ENCODE results near the gene KCNK1.

Gene KCNK1

GRCh38 chr1:233627823-233628222 lies 13.9 kb downstream of the KCNK1 start:
- no peak overlapping the region for H2AFZ ChIP-seq (ENCODE audit: low read depth, low read length)
- no peaks in the 10 kb centered on the region for H3K9me3 ChIP-seq (ENCODE audit: insufficient read depth, low read length)
- peaks cover 14% of the 10 kb centered on the region for H3K4me1 ChIP-seq (ENCODE audit: low read length)
- H3K27me3 ChIP-seq (ENCODE audit: low read depth, low read length), result no peaks in the 10 kb centered on the region
- peak overlapping the region; percentile 53 for H3K27ac ChIP-seq (ENCODE audit: low read length)
- H3K9ac ChIP-seq (ENCODE audit: low read length), result no peak overlapping the region
- peaks cover 3% of the 10 kb centered on the region; the same call in 1 of the 2 replicates for H3K79me2 ChIP-seq (ENCODE audit: low read length)
- H3K4me2 ChIP-seq (ENCODE audit: low read length), result peak overlapping the region; percentile 67
- peak overlapping the region; percentile 39 for H3K4me3 ChIP-seq (ENCODE audit: low read length)
- TF ChIP-seq CTCF (IDR thresholded peaks at IDR 0.05; ENCODE audit: low read depth, low read length), result no peak
- TF ChIP-seq EZH2phosphoT487 (IDR thresholded peaks at IDR 0.05; ENCODE audit: low read depth), result no peak
- H3K36me3 ChIP-seq (replicated peaks; ENCODE audit: low read depth, low read length), result no peaks in the 10 kb centered on the region
- peaks cover 3% of the 10 kb centered on the region; the same call in 1 of the 2 replicates for H4K20me1 ChIP-seq (ENCODE audit: insufficient read depth, low read length)

GRCh38 chr1:233629305-233629935 lies 15.5 kb downstream of the KCNK1 start:
- Histone ChIP-seq H3K9me3 (ENCODE audit: insufficient read depth, low read length) (no peaks in the 10 kb centered on the region), H3K9ac (ENCODE audit: low read length) (no peak overlapping the region), H3K4me2 (ENCODE audit: low read length) (no peak overlapping the region), H3K4me3 (ENCODE audit: low read length) (no peak overlapping the region), H3K27me3 (ENCODE audit: low read depth, low read length) (no peaks in the 10 kb centered on the region), H3K4me1 (ENCODE audit: low read length) (peaks cover 14% of the 10 kb centered on the region), H2AFZ (ENCODE audit: low read depth, low read length) (no peak overlapping the region), H3K27ac (ENCODE audit: low read length) (no peak overlapping the region), H3K79me2 (ENCODE audit: low read length) (peaks cover 3% of the 10 kb centered on the region; the same call in 1 of the 2 replicates), H4K20me1 (ENCODE audit: insufficient read depth, low read length) (peaks cover 3% of the 10 kb centered on the region; the same call in 1 of the 2 replicates), H3K36me3 (replicated peaks; ENCODE audit: low read depth, low read length) (peaks cover 2% of the 10 kb centered on the region)
- TF ChIP-seq CTCF (IDR thresholded peaks at IDR 0.05; ENCODE audit: low read depth, low read length) (no peak), EZH2phosphoT487 (IDR thresholded peaks at IDR 0.05; ENCODE audit: low read depth) (no peak)

- no peak overlapping the region for H2AFZ ChIP-seq (ENCODE audit: low read depth, low read length)
- TF ChIP-seq CTCF (IDR thresholded peaks at IDR 0.05; ENCODE audit: low read depth, low read length) (no peak), EZH2phosphoT487 (IDR thresholded peaks at IDR 0.05; ENCODE audit: low read depth) (no peak)
- H3K4me1 ChIP-seq (ENCODE audit: low read length), result peaks cover 12% of the 10 kb centered on the region
- H3K27me3 ChIP-seq (ENCODE audit: low read depth, low read length), result no peaks in the 10 kb centered on the region
- peaks cover 3% of the 10 kb centered on the region for H3K36me3 ChIP-seq (replicated peaks; ENCODE audit: low read depth, low read length)
- no peak overlapping the region for H3K4me2 ChIP-seq (ENCODE audit: low read length)
- no peaks in the 10 kb centered on the region; the same call in 1 of the 2 replicates for H3K79me2 ChIP-seq (ENCODE audit: low read length)
- H3K4me3 ChIP-seq (ENCODE audit: low read length), result no peak overlapping the region
- H4K20me1 ChIP-seq (ENCODE audit: insufficient read depth, low read length), result no peaks in the 10 kb centered on the region
- no peak overlapping the region for H3K27ac ChIP-seq (ENCODE audit: low read length)
- no peak overlapping the region for H3K9ac ChIP-seq (ENCODE audit: low read length)
- no peaks in the 10 kb centered on the region for H3K9me3 ChIP-seq (ENCODE audit: insufficient read depth, low read length)
These were observed 18.0 kb downstream of the KCNK1 start for GRCh38 chr1:233631810-233632405.

- Histone ChIP-seq H3K4me3 (ENCODE audit: low read length) (no peak overlapping the region), H2AFZ (ENCODE audit: low read depth, low read length) (no peak overlapping the region), H3K9me3 (ENCODE audit: insufficient read depth, low read length) (no peaks in the 10 kb centered on the region), H3K9ac (ENCODE audit: low read length) (no peak overlapping the region), H3K27ac (ENCODE audit: low read length) (no peak overlapping the region), H3K79me2 (ENCODE audit: low read length) (no peaks in the 10 kb centered on the region; the same call in 1 of the 2 replicates), H4K20me1 (ENCODE audit: insufficient read depth, low read length) (no peaks in the 10 kb centered on the region), H3K36me3 (replicated peaks; ENCODE audit: low read depth, low read length) (peaks cover 3% of the 10 kb centered on the region), H3K4me2 (ENCODE audit: low read length) (no peak overlapping the region), H3K27me3 (ENCODE audit: low read depth, low read length) (no peaks in the 10 kb centered on the region), H3K4me1 (ENCODE audit: low read length) (peaks cover 8% of the 10 kb centered on the region)
- no peak for TF ChIP-seq EZH2phosphoT487 (IDR thresholded peaks at IDR 0.05; ENCODE audit: low read depth)
- TF ChIP-seq CTCF (IDR thresholded peaks at IDR 0.05; ENCODE audit: low read depth, low read length), result no peak
These were observed 18.5 kb downstream of the KCNK1 start for GRCh38 chr1:233632436-233632835.

All from OCI-LY3 (cell line).